GM19372 (cell line): Measurements from ENCODE around the gene GON7.
A peak's percentile ranks its signal among the peaks of the same experiment; 100 is the strongest.
"Not testable (repeated sequence)": the region's sequence is repeated elsewhere in the genome, so short reads cannot be mapped to it uniquely, and the experiment has no call there.

Experiments
- ATAC-seq: cut with Tn5 transposase; IDR thresholded peaks from one replicate; pipeline ENCODE4 v1.9.1; 2021; ENCODE audit warnings: mild to moderate bottlenecking, low read depth, moderate library complexity; ENCODE audit not compliant: unreplicated experiment

GON7 gene

GRCh38 chr14:93206793-93207467, at the start of gene GON7, which contains the start of gene UBR7:
Gene GON7 (minus strand): TSS chr14:93207065. CDS start chr14:93207037, 28 bp downstream.
Gene UBR7 (plus strand): TSS chr14:93207256. CDS start chr14:93207292, 36 bp downstream.
- peak; percentile 71 for ATAC-seq

GRCh38 chr14:93249128-93249831, 42.4 kb upstream of the GON7 start:
- ATAC-seq = no peak

- no peak for ATAC-seq
Measured at GRCh38 chr14:93246534-93246933, 39.7 kb upstream of the GON7 start.

- ATAC-seq = no peak
Measured at GRCh38 chr14:93245764-93246420, 39.0 kb upstream of the GON7 start.

GRCh38 chr14:93240678-93241000, 33.8 kb upstream of the GON7 start:
- ATAC-seq = no peak

- ATAC-seq = no peak
Measured at GRCh38 chr14:93239869-93240677, 33.2 kb upstream of the GON7 start.

- ATAC-seq = no peak
Measured at GRCh38 chr14:93234798-93235197, 27.9 kb upstream of the GON7 start.

GRCh38 chr14:93233078-93233477, 26.2 kb upstream of the GON7 start:
- not testable (repeated sequence) for ATAC-seq

- no peak for ATAC-seq
Measured at GRCh38 chr14:93232159-93232558, 25.3 kb upstream of the GON7 start.

- ATAC-seq = no peak
Measured at GRCh38 chr14:93231129-93231979, 24.5 kb upstream of the GON7 start.

GRCh38 chr14:93230539-93230938, 23.7 kb upstream of the GON7 start:
- no peak for ATAC-seq

GRCh38 chr14:93228550-93228949, 21.7 kb upstream of the GON7 start:
- ATAC-seq = no peak

GRCh38 chr14:93223565-93223964, 16.7 kb upstream of the GON7 start:
- ATAC-seq = no peak

- ATAC-seq = no peak
Measured at GRCh38 chr14:93220509-93220908, 13.6 kb upstream of the GON7 start.

- ATAC-seq = no peak
Measured at GRCh38 chr14:93219103-93219726, 12.3 kb upstream of the GON7 start.

- no peak for ATAC-seq
Measured at GRCh38 chr14:93214598-93214997, 7.7 kb upstream of the GON7 start.

GRCh38 chr14:93212432-93212831, 5.6 kb upstream of the GON7 start:
- ATAC-seq = peak; percentile 67

- peak; percentile 37 for ATAC-seq
Measured at GRCh38 chr14:93207468-93208308, 823 bp upstream of the GON7 start.
